Testis (tissue), 3 donors: ENCODE data around the gene EEF1A2. TPM values are rescaled to one million over a fixed set of nuclear protein-coding genes. Genes with fewer than 3 reads are reported as not detected.

Experiments used
- DNase-seq: peaks from one replicate; pipeline ENCODE4 v3.0.0-alpha.2; 2019
- H3K27ac ChIP-seq, 2 donors: fragments of 200-600 bp; sonication (generic); one replicate each; pipeline ENCODE4 v1.5.1; 2019
- H3K27me3 ChIP-seq: fragments of 200-600 bp; sonication (generic); one replicate; pipeline ENCODE4 v1.5.1; 2019
- H3K36me3 ChIP-seq: fragments of 200-600 bp; sonication (generic); one replicate; pipeline ENCODE4 v1.5.1; 2017; ENCODE audit warnings: low read depth; ENCODE audit errors: missing control alignments
- H3K4me1 ChIP-seq: fragments of 200-600 bp; sonication (generic); one replicate; pipeline ENCODE4 v1.5.1; 2019
- H3K4me3 ChIP-seq, 2 donors: fragments of 200-600 bp; sonication (generic); one replicate each; pipeline ENCODE4 v1.5.1; 2017 to 2019
- H3K9me3 ChIP-seq: fragments of 200-600 bp; sonication (generic); one replicate; pipeline ENCODE4 v1.5.1; 2017
- POLR2A ChIP-seq: fragments of 450-650 bp; IDR thresholded peaks from one replicate; pipeline ENCODE4 v1.6.1; 2017; ENCODE audit warnings: antibody characterized with exemption, mild to moderate bottlenecking, moderate library complexity
- WGBS, 2 donors: methylation state at CpG; one replicate each; pipeline ENCODE4 v1.1.5; 2018; 5-methylcytosine and 5-hydroxymethylcytosine counted together
- intact Hi-C: fragments of 100-400 bp; cut with DNase I; formaldehyde crosslinking; loops from one replicate; pipeline ENCODE4 v1.15.1; 2023; ENCODE audit warnings: low total_unique reads
- polyA plus RNA-seq: library from polyadenylated mRNA; stranded (reverse); fragments of 350-450 nt; fragmentation: Illumina TruSeq; extraction: RNeasy Lipid Tissue Mini Kit (QIAGEN cat#74804); gene quantifications from one replicate; pipeline ENCODE4 v1.2.3, GENCODE V29; 2014; ENCODE audit warnings: low read depth, low replicate concordance; ENCODE audit not compliant: insufficient read depth
- total RNA-seq, 2 donors: library from RNA; depleted of rRNA; stranded (reverse); fragments of >200 nt; gene quantifications; one replicate each; pipeline ENCODE4 v1.2.3, GENCODE V29; 2016
- TF ChIP-seq, protein P1 (sequence below), 3 experiments: fragments of 450-650 bp in 2 of 3; fragments of 200-600 bp in 1 of 3; sonication (generic) in 1 of 3; IDR thresholded peaks; one replicate each; pipeline ENCODE4 v1.5.1; 2016 to 2019; ENCODE audit warnings: antibody characterized with exemption in 3 of 3, mild to moderate bottlenecking in 2 of 3, moderate library complexity in 1 of 3

Gene EEF1A2
- total and polyA plus RNA-seq, 3 donors from 2014 or later: 9.8 to 19.1 (median 15.9) TPM

GRCh38 chr20:63488315-63489251, 10.3 kb downstream of the EEF1A2 start:
- H3K27ac ChIP-seq: no peak overlapping the region
- H3K4me1 ChIP-seq: no peaks in the 10 kb centered on the region
- 9 to 19% methylated on average over 20 to 72 of the region's 83 CpGs for WGBS, 2 donors
- intact Hi-C loops: no loop called here
- no peak for DNase-seq
- H3K9me3 ChIP-seq: no peaks in the 10 kb centered on the region
- TF ChIP-seq POLR2A: no peak
- TF ChIP-seq, protein P1, sequence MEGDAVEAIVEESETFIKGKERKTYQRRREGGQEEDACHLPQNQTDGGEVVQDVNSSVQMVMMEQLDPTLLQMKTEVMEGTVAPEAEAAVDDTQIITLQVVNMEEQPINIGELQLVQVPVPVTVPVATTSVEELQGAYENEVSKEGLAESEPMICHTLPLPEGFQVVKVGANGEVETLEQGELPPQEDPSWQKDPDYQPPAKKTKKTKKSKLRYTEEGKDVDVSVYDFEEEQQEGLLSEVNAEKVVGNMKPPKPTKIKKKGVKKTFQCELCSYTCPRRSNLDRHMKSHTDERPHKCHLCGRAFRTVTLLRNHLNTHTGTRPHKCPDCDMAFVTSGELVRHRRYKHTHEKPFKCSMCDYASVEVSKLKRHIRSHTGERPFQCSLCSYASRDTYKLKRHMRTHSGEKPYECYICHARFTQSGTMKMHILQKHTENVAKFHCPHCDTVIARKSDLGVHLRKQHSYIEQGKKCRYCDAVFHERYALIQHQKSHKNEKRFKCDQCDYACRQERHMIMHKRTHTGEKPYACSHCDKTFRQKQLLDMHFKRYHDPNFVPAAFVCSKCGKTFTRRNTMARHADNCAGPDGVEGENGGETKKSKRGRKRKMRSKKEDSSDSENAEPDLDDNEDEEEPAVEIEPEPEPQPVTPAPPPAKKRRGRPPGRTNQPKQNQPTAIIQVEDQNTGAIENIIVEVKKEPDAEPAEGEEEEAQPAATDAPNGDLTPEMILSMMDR (IDR thresholded peaks at IDR 0.05): no peak
- H3K27me3 ChIP-seq: no peaks in the 10 kb centered on the region
- peak overlapping the region; percentile 26 to 31 for H3K4me3 ChIP-seq
- H3K36me3 ChIP-seq: no peaks in the 10 kb centered on the region

DNA sequence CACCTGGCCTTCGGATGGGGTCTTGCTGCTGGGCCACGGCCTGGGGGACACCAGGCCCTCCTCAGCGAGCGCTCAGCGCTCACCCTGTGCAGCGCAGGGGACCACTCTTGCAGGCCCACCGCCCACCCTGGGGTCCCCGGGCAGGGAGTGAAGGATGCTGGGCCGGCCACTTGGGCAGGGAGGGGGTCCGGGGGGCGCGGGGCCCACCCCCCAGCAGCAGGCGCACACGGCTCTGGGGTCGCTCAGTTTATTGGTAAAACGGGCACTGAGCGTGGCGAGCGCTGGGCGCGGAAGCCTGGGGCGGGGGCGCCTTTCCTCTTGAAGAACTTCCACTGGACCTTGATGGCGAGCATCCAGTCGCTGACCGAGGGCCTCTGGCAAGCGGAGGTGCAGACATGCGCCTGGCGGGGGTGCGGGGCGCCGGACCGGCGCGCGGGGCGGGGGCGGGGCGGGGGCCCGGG, 11.1 kb downstream of the EEF1A2 start:
- intact Hi-C loops: no loop called here
- Histone ChIP-seq H3K4me3 (no peak overlapping the region), H3K27ac (no peak overlapping the region), H3K36me3 (no peaks in the 10 kb centered on the region), H3K4me1 (no peaks in the 10 kb centered on the region), H3K9me3 (no peaks in the 10 kb centered on the region), H3K27me3 (no peaks in the 10 kb centered on the region)
- no peak for TF ChIP-seq POLR2A
- TF ChIP-seq, protein P1 (IDR thresholded peaks at IDR 0.05): no peak
- WGBS, 2 donors: 19% methylated on average over 22 of the region's 40 CpGs; no CpG with 5 or more reads in 1 of the 2 donors
- no peak for DNase-seq

DNA sequence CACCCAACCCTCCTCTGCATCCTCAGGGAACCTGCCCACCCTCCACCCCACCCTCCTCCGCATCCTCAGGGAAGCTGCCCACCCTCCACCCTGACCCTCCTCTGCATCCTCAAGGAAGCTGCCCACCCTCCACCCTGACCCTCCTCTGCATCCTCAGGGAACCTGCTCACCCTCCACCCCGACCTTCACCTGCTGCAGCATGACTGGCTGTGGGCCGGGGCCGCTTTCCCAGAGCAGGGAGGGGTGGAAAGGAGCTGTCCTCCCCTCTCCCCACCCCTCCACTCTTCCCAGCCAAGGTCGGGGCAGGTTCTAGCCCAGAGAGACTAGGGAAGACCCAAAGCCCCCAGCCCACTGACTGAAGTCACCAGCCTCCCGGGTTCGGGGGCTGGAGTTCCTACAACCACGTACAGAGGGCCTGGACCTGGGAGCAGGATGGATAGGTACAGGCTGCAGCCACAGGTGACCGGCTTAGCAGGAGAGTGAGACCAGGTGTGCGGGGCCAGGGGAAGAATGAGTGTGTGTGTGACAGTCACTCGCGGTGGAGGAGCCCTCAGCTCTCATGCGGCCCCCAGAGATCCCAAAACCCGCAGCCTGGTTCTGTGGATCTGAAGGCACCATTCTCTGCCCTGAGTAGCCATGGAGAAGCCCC, 11.6 kb downstream of the EEF1A2 start:
- Histone ChIP-seq H3K9me3 (no peaks in the 10 kb centered on the region), H3K4me1 (no peaks in the 10 kb centered on the region), H3K27me3 (no peaks in the 10 kb centered on the region), H3K4me3 (no peak overlapping the region), H3K27ac (no peak overlapping the region), H3K36me3 (no peaks in the 10 kb centered on the region)
- intact Hi-C loops: no loop called here
- no peak for DNase-seq
- no peak for TF ChIP-seq POLR2A
- TF ChIP-seq, protein P1 (IDR thresholded peaks at IDR 0.05): no peak
- WGBS, 2 donors: 41 to 43% methylated on average over 4 to 14 of the region's 14 CpGs

DNA sequence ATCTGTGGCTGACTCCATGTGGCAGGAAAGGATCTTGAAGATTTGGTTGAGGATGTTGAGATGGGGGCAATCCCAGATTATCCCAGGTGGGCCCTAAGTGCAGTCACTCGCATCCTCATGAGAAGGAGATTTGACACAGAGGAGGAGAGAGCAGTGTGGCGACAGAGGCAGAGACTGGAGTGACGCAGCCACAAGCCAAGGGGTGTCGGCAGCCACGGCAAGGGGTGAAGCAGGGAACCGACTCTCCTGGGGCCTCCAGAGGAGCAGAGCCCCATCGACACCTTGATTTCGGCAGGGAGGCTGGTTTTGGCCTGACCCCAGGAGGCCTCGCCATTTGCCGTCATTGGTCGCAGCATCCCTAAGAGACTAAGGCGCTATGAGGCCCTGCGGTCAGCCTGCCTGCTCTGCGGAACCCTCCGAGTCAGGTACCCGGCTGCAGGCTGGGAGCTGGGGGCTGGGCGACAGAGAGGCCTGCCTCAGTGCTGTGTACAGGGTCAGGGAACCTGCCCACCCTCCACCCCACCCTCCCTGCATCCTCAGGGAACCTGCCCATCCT, 12.5 kb downstream of the EEF1A2 start:
- no peak for TF ChIP-seq POLR2A
- TF ChIP-seq, protein P1 (IDR thresholded peaks at IDR 0.05): no peak
- no peak overlapping the region for H3K27ac ChIP-seq
- H3K9me3 ChIP-seq: no peaks in the 10 kb centered on the region
- H3K27me3 ChIP-seq: no peaks in the 10 kb centered on the region
- no peaks in the 10 kb centered on the region for H3K36me3 ChIP-seq
- H3K4me3 ChIP-seq: no peak overlapping the region
- 89 to 97% methylated on average over 17 of the region's 17 CpGs for WGBS, 2 donors
- DNase-seq: no peak
- intact Hi-C loops: no loop called here
- no peaks in the 10 kb centered on the region for H3K4me1 ChIP-seq
